A549 treated with RU486 at 1 μM for 4 hours (cell line): ENCODE results near the gene SYCP2L. TPM values are rescaled to one million over a fixed set of nuclear protein-coding genes. Genes with fewer than 3 reads are reported as not detected.

Experiments used
- total RNA-seq: library from RNA; stranded (reverse); fragments of 200-300 nt; extraction: Qiagen RNA extraction; gene quantifications from 5 replicates; pipeline ENCODE4 v1.2.3, GENCODE V29; 2022; ENCODE audit warnings: low read depth

Gene SYCP2L
- 1.4 to 2.6 TPM (median 1.6 TPM) in 5 replicates for total RNA-seq

GRCh38 chr6:10886691-10887502 lies at the start of gene SYCP2L:
TSS of gene SYCP2L (plus strand) at chr6:10887052. CDS start at chr6:10887127, 75 bp downstream.

GRCh38 chr6:10837995-10838793 lies 48.7 kb upstream of the SYCP2L start, which contains the start of gene MAK:
TSS of gene MAK (minus strand) at chr6:10838539. CDS start at chr6:10830648, 7,891 bp downstream.

Other genes with a start within 250 kb of the SYCP2L start
- gene C6orf52, start 192.4 kb upstream of the SYCP2L start, total RNA-seq: 1.2 to 2.3 TPM (median 2.1 TPM) in 5 replicates
- gene PAK1IP1, start 192.1 kb upstream of the SYCP2L start, total RNA-seq: 18.8 to 24.5 TPM (median 22.0 TPM) in 5 replicates
- 138 to 158 TPM (median 155 TPM) in 5 replicates for gene TMEM14C, start 164.0 kb upstream of the SYCP2L start, total RNA-seq
- gene TMEM14B, start 139.2 kb upstream of the SYCP2L start, total RNA-seq: 134 to 154 TPM (median 143 TPM) in 5 replicates
- gene MAK, start 48.5 kb upstream of the SYCP2L start, total RNA-seq: 0.10 to 0.21 TPM (median 0.14 TPM) in 5 replicates
- not detected in 5 replicates for gene GCM2, start 5.0 kb upstream of the SYCP2L start, total RNA-seq
- gene ELOVL2, start 157.3 kb downstream of the SYCP2L start, total RNA-seq: 3.7 to 7.6 TPM (median 7.6 TPM) in 5 replicates
- 14.6 to 19.1 TPM (median 15.9 TPM) in 5 replicates for gene SMIM13, start 206.8 kb downstream of the SYCP2L start, total RNA-seq
- gene ERVFRD-1, start 224.7 kb downstream of the SYCP2L start, total RNA-seq: not detected in 5 replicates